Measurements from ENCODE around the gene MOGAT1.

DNA sequence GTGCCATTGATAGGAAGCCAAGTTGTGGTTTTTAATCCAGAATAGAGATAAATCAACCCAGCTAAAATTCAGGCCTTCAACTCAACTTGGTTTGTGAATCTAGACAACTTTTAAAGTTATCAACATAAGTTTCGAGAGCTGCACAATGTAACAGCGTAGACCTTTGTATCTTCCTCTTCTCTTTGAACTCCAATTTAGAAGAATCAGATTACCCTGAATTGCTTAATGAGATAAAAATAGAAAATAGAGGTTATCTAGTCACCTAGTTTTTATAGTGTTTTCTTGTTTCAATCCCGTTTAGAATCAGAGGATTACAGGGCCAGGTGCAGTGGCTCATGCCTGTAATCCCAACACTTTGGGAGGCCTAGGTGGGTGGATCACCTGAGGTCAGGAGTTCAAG lies 12.3 kb downstream of the MOGAT1 start:
- no peak for TF ChIP-seq POLR2AphosphoS5 (IDR thresholded peaks at IDR 0.05; ENCODE audit: low read depth, low read length)
- TF ChIP-seq, protein P1, sequence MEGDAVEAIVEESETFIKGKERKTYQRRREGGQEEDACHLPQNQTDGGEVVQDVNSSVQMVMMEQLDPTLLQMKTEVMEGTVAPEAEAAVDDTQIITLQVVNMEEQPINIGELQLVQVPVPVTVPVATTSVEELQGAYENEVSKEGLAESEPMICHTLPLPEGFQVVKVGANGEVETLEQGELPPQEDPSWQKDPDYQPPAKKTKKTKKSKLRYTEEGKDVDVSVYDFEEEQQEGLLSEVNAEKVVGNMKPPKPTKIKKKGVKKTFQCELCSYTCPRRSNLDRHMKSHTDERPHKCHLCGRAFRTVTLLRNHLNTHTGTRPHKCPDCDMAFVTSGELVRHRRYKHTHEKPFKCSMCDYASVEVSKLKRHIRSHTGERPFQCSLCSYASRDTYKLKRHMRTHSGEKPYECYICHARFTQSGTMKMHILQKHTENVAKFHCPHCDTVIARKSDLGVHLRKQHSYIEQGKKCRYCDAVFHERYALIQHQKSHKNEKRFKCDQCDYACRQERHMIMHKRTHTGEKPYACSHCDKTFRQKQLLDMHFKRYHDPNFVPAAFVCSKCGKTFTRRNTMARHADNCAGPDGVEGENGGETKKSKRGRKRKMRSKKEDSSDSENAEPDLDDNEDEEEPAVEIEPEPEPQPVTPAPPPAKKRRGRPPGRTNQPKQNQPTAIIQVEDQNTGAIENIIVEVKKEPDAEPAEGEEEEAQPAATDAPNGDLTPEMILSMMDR (IDR thresholded peaks at IDR 0.05) = no peak
- TF ChIP-seq, protein P2, sequence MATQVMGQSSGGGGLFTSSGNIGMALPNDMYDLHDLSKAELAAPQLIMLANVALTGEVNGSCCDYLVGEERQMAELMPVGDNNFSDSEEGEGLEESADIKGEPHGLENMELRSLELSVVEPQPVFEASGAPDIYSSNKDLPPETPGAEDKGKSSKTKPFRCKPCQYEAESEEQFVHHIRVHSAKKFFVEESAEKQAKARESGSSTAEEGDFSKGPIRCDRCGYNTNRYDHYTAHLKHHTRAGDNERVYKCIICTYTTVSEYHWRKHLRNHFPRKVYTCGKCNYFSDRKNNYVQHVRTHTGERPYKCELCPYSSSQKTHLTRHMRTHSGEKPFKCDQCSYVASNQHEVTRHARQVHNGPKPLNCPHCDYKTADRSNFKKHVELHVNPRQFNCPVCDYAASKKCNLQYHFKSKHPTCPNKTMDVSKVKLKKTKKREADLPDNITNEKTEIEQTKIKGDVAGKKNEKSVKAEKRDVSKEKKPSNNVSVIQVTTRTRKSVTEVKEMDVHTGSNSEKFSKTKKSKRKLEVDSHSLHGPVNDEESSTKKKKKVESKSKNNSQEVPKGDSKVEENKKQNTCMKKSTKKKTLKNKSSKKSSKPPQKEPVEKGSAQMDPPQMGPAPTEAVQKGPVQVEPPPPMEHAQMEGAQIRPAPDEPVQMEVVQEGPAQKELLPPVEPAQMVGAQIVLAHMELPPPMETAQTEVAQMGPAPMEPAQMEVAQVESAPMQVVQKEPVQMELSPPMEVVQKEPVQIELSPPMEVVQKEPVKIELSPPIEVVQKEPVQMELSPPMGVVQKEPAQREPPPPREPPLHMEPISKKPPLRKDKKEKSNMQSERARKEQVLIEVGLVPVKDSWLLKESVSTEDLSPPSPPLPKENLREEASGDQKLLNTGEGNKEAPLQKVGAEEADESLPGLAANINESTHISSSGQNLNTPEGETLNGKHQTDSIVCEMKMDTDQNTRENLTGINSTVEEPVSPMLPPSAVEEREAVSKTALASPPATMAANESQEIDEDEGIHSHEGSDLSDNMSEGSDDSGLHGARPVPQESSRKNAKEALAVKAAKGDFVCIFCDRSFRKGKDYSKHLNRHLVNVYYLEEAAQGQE (IDR thresholded peaks at IDR 0.05; ENCODE audit: insufficient read depth in 1 of 2, low read depth in 2 of 2, low read length in 1 of 2) = no peak
- no peak for TF ChIP-seq SIN3A (IDR thresholded peaks at IDR 0.05; ENCODE audit: borderline replicate concordance, insufficient read depth, low read depth, low read length)
- TF ChIP-seq TCF7L2 (IDR thresholded peaks at IDR 0.05; ENCODE audit: low read depth, low read length) = no peak
